ENCODE measurements around the gene CDRT4. TPM values are rescaled to one million over a fixed set of nuclear protein-coding genes. Genes with fewer than 3 reads are reported as not detected.

CDRT4 gene
- total RNA-seq, 2 experiments from 2014 or later = 1.5 to 2.7 TPM

DNA sequence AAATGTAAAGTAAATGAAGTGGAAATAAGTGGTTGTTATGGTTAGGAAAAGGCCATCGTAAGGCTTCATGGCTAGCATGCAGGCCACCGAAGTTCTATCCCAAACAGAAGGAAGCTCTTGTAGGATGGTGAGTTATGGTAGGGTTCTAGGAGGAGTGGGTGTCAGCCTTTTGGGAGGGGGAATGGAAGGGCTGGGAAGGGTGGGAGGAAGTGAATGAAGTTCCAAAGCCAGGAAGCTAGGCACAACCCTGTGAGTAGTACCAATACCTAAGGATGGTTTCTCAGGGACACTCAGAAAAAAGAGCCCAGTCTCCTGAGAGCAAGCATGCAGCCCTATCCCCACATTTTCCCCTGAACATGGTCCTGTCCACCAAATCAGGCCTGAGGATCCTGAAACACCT is 36.3 kb upstream of the CDRT4 start:
- H3K4me3 Mint-ChIP-seq = no peak overlapping the region
- DNase-seq = no peak
- H3K9me3 Mint-ChIP-seq = no peaks in the 10 kb centered on the region
- H3K27me3 Mint-ChIP-seq = no peaks in the 10 kb centered on the region
- no peak overlapping the region for H3K27ac Mint-ChIP-seq
- peaks cover 5% of the 10 kb centered on the region for H3K4me1 Mint-ChIP-seq
- CTCF ChIA-PET = interaction anchor here (0.9 to 1.6 kb wide), 5 partner anchors 8 to 67 kb away, joined by 3 to 5 read pairs (median 3); no protein-coding TSS in a partner anchor
- POLR2A ChIA-PET = no interaction called here
- H3K36me3 Mint-ChIP-seq (ENCODE audit: low read depth) = peaks cover 3% of the 10 kb centered on the region

DNA sequence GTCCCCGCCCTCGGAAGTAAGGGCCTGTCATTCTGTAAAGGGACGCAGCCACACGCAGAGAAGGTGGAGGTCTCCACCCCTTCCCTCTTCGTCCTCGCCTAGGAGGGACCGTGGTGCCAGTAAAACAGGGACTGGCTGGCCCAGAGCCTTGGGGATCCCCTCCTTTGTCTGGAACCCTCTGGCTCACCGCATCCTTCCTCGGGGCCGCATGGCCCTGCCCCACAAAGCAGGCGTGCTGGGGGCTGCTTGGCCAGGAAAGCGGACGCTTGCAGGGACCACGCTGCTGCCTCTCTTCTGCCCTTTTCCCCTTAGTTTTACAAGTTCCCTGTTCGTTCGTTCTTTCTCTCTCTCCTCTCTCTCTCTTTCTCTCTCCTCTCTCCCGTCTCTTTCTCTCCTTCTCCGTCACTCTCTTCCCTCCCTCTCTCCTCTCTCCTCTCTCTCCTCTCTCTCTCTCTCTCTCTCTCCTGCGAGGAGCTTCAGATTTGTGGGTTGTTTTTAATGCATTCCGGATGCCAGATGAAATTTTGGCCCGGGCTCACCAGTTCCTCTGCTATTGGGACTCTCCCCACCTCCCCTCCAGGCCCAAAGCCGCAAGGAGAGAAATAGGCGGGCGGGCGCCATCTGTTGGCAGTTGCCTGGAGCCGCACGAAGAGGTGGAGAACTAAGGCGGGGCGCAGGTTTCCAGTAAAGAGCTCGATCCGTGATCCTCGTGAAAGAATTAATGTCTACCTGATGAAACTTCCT is 35.1 kb upstream of the CDRT4 start:
- Mint-ChIP-seq H3K4me1 (peaks cover 5% of the 10 kb centered on the region), H3K4me3 (no peak overlapping the region), H3K27ac (no peak overlapping the region), H3K9me3 (no peaks in the 10 kb centered on the region), H3K27me3 (no peaks in the 10 kb centered on the region), H3K36me3 (ENCODE audit: low read depth) (peaks cover 3% of the 10 kb centered on the region)
- POLR2A ChIA-PET = no interaction called here
- CTCF ChIA-PET = interaction anchor here (0.6 to 1.6 kb wide), 8 partner anchors 10 to 244 kb away, joined by 3 to 5 read pairs (median 3); no protein-coding TSS in a partner anchor
- peak; percentile 72 for DNase-seq

DNA sequence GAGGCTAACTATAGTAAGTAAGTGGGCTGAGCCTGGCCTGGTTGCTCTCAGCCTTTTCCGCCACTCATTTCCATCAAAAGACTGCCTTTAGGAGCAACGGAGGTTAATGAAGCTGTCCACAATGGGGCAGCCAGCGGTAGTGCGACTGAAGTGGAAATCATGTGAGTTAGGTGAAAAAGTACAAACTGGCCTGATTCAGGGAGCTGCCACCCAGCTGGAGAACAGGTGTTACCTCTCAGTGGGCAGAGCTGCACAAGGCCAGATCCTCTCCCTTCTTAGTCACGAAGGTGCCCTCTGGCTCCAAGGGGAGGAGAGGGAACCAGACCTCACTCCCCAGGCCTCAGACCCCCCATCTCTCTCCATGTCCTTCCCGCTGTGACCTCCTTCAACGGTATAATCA is 34.4 kb upstream of the CDRT4 start:
- POLR2A ChIA-PET = no interaction called here
- Mint-ChIP-seq H3K36me3 (ENCODE audit: low read depth) (peaks cover 3% of the 10 kb centered on the region), H3K4me1 (peaks cover 5% of the 10 kb centered on the region), H3K9me3 (no peaks in the 10 kb centered on the region), H3K4me3 (no peak overlapping the region), H3K27me3 (no peaks in the 10 kb centered on the region), H3K27ac (no peak overlapping the region)
- DNase-seq = no peak
- CTCF ChIA-PET = no interaction called here

DNA sequence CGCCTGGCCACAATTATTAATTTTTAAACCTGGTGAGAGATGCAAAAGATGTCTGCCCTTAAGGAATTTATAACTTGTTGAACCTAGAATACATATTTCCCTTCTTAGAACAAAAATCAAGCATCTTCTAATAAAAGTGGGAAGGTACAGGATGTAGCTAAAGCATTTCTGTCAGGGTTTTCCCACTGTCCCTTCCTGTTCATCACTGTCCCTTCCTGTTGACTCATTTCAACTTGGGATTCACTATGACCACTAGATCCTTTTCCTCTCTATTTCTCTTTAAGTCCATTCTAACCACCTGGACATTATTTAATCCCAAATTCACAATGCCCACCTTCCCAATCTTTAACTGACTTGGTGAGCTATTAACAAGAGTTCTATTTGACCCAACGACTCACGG is 33.9 kb upstream of the CDRT4 start:
- no peaks in the 10 kb centered on the region for H3K27me3 Mint-ChIP-seq
- H3K27ac Mint-ChIP-seq = no peak overlapping the region
- H3K9me3 Mint-ChIP-seq = no peaks in the 10 kb centered on the region
- H3K4me1 Mint-ChIP-seq = peaks cover 5% of the 10 kb centered on the region
- POLR2A ChIA-PET = no interaction called here
- H3K4me3 Mint-ChIP-seq = no peak overlapping the region
- no peak for DNase-seq
- CTCF ChIA-PET = no interaction called here
- peaks cover 3% of the 10 kb centered on the region for H3K36me3 Mint-ChIP-seq (ENCODE audit: low read depth)

DNA sequence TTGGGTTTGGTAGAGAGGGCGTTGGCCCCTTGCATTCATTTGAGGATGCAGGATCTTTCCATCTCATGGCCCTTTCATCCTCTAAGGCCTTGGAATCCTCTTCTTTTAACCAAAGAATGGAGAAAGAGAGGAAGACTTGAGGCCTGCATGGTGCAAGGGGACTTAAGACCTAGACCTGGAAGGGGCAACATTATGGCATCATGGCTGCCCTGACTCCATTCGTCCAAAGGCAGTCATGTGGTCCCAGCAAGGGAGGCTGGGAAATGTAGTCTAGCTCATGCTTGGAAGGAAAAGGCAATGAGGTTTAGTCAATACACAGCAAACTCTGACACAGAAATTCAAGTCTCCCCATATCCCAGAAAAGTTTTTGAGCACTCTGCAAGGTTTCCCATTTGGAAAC is 30.7 kb upstream of the CDRT4 start:
- Mint-ChIP-seq H3K27ac (no peak overlapping the region), H3K4me3 (no peak overlapping the region), H3K36me3 (ENCODE audit: low read depth) (peaks cover 3% of the 10 kb centered on the region), H3K9me3 (no peaks in the 10 kb centered on the region), H3K27me3 (no peaks in the 10 kb centered on the region), H3K4me1 (peaks cover 5% of the 10 kb centered on the region)
- POLR2A ChIA-PET = no interaction called here
- CTCF ChIA-PET = no interaction called here
- no peak for DNase-seq

DNA sequence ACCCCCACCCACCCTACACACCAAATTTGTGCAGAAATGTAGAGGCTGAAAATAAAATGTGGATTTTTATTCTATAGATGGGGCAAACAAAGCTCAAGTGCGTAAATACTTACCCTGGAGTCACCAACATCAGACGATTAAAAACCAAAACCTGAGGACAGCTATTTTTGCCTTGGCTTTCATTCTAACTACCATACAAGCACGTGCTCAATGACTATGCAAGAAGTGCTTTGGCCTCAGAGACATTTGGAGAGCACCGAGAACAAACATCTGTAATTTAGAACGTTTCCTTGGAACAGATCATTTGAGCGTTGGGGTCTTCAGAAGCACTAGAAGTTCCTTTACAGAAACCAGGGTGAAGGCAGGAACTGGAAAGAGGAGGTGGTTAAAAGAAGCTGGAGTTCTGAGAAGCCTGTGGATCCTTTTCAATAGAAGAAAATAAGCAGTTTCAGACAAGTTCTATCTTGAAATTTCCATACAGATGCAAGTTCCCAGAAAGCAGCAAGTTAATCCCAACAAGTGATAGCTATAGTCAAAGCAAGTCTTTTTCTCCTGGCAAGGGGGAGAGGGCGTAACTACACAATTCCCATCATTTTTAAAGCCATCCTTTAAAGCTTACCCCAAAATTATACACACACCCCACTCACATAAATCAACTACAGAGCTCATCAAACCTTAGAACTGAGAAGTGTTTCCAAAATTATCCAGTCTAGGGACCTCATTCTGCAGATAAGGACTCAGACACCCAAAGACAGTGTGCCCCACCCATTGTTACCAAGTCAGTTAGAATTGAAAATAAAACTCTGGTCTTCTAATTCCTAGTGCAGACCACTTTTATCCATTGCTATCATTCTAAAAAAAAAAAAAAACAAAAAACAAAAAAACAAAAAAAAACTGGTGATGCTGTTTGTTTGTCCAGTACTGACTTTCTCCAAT is 29.6 kb upstream of the CDRT4 start:
- H3K27ac Mint-ChIP-seq = no peak overlapping the region
- no peaks in the 10 kb centered on the region for H3K4me1 Mint-ChIP-seq
- peaks cover 3% of the 10 kb centered on the region for H3K36me3 Mint-ChIP-seq (ENCODE audit: low read depth)
- H3K27me3 Mint-ChIP-seq = no peaks in the 10 kb centered on the region
- no peaks in the 10 kb centered on the region for H3K9me3 Mint-ChIP-seq
- ChIA-PET POLR2A (no interaction called here), CTCF (interaction anchor here (1.2 kb wide), 1 partner anchor 12 kb away, joined by 3 read pairs; no protein-coding TSS in a partner anchor)
- DNase-seq = no peak
- no peak overlapping the region for H3K4me3 Mint-ChIP-seq

DNA sequence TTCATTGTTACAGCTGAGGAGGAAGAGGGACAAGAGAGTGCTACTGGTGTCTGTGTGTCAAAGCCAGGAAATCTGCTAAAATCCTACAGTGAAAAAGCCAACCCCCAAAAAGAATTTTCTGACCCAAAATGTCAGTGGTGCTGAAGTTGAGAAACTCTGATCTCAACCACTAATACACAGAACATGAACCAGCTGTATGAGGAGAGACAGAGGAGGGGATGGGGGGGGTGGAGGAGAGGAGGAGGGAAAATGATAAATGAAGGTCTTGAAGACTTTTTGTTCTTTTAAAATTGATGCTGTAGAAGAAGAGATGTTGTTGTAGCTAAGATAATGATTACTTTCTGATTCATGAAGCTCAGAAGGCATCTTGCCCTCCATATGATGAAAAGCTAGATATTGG is 27.4 kb upstream of the CDRT4 start:
- Mint-ChIP-seq H3K4me3 (no peak overlapping the region), H3K27ac (no peak overlapping the region), H3K36me3 (ENCODE audit: low read depth) (peaks cover 3% of the 10 kb centered on the region), H3K9me3 (no peaks in the 10 kb centered on the region), H3K4me1 (no peaks in the 10 kb centered on the region), H3K27me3 (no peaks in the 10 kb centered on the region)
- CTCF ChIA-PET = interaction anchor here (1.2 kb wide), 1 partner anchor 10 kb away, joined by 3 read pairs; no protein-coding TSS in a partner anchor
- no peak for DNase-seq
- POLR2A ChIA-PET = no interaction called here

DNA sequence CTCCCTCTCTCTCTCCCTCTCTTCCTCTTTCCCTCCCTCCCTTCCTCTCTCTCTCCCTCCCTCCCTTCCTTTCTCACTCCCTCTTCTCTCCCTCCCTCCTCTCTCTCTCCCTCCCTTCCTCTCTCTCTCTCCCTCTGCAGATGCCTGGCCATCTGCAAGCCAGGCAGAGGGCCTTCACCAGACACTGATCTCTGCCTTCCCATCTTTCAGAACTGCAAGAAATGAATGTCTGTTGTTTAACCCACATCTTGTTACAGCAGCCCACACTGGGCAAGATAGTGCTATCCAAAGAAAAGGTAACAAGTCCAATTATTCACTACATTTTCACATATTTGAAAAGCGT is 26.2 kb upstream of the CDRT4 start:
- Mint-ChIP-seq H3K27me3 (no peaks in the 10 kb centered on the region), H3K9me3 (no peaks in the 10 kb centered on the region), H3K4me1 (no peaks in the 10 kb centered on the region), H3K36me3 (ENCODE audit: low read depth) (no peaks in the 10 kb centered on the region), H3K4me3 (no peak overlapping the region), H3K27ac (no peak overlapping the region)
- CTCF ChIA-PET = no interaction called here
- no peak for DNase-seq
- POLR2A ChIA-PET = no interaction called here

DNA sequence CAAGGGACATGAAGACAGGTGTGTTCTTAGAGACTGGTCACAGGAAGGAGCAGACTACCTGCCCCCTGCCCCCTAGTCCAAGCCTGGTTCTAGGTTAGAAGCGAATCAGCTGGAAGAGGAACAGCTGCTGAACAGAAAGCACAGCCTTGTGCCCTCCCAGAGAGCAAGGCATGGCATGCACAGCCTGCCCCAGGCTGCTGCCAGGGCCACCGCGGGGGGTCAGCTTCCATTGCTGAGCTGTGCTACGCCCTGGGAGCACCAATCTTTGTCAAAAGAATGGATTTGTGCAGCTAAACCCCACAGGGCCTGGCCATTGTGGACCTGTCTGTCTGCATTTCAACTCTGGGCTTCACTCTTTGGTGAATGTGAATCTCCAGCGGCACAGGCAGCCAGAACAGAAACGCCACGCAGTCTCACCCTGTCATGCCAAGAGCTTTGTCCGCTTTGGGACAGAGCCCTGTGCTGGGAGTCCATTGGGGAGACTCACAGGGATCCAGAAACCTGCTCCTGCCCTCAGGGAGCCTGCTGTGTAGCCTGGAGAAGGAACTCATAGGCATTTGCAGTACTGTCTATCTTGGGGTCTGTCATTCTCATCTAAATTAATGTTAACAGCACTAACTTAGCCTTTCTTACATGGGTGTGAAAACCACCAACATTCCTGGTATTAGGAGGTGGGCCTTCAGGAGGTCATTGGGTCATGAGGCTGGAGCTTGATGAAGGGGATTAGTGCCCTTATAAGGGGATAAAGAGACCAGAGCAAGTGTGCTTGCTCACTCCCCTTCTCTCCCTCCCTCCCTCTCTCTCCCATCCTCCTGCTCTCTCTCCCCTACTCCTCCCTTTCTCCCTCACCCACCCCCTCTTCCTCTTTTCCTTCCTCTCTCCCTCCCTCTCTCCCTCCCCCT is 25.6 kb upstream of the CDRT4 start:
- ChIA-PET CTCF (interaction anchor here (1.0 kb wide), 1 partner anchor 10 kb away, joined by 3 read pairs; no protein-coding TSS in a partner anchor), POLR2A (no interaction called here)
- Mint-ChIP-seq H3K4me3 (no peak overlapping the region), H3K27me3 (no peaks in the 10 kb centered on the region), H3K9me3 (no peaks in the 10 kb centered on the region), H3K27ac (no peak overlapping the region), H3K36me3 (ENCODE audit: low read depth) (no peaks in the 10 kb centered on the region), H3K4me1 (no peaks in the 10 kb centered on the region)
- no peak for DNase-seq

DNA sequence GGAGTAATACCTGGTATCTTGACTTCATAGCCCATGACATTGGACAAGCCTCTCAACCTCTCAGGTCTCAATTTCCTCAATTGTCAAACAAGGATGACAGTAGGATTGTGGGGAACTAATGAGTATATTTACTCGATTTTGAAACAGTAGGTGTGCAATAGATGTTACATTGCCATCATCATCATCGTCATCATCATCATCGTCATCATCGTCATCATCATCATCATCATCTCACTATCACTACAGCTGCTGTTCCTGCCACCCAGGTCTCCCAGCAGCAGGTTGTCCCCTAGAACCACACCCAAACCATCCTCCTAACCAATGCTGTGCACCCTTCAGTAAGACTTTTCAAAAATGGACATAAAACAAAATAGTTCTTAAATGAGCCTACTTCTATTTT is 24.8 kb upstream of the CDRT4 start:
- CTCF ChIA-PET = interaction anchor here (1.0 kb wide), 1 partner anchor 11 kb away, joined by 3 read pairs; no protein-coding TSS in a partner anchor
- no peaks in the 10 kb centered on the region for H3K27me3 Mint-ChIP-seq
- no peak for DNase-seq
- no peaks in the 10 kb centered on the region for H3K9me3 Mint-ChIP-seq
- POLR2A ChIA-PET = no interaction called here
- H3K4me3 Mint-ChIP-seq = no peak overlapping the region
- no peaks in the 10 kb centered on the region for H3K36me3 Mint-ChIP-seq (ENCODE audit: low read depth)
- H3K4me1 Mint-ChIP-seq = no peaks in the 10 kb centered on the region
- no peak overlapping the region for H3K27ac Mint-ChIP-seq

DNA sequence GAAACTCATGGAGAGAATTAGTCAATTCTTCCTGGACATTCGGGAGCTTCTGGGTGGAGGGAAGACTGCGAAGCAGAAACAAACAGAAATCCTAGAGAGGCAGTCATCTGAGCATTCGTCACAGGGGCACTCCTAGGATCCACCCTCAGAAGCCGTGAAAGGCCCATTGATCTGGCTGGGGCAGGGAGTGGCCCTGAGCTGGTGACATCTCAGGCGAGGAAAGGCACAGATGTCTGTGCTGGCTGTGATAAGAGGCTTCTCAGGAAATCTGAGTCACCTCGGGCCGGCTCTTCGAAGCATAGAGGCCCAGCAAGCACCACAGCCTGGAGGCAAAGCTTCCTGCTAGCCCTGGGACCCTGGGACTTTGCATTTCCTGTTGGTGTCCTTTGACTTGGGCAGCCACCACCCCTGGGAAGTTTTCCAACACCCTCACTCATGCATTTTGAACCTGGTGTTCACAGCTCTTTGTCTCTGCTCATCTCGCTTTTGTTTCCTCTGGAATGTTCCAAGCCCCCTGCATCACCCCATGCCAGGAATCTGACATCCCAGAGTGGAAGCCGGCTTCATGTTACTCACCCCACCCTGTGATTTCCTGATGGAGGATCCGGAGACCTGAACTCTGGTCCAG is 23.3 kb upstream of the CDRT4 start:
- Mint-ChIP-seq H3K4me3 (no peak overlapping the region), H3K9me3 (no peaks in the 10 kb centered on the region), H3K27me3 (no peaks in the 10 kb centered on the region), H3K4me1 (no peaks in the 10 kb centered on the region), H3K27ac (no peak overlapping the region), H3K36me3 (ENCODE audit: low read depth) (no peaks in the 10 kb centered on the region)
- ChIA-PET POLR2A (no interaction called here), CTCF (no interaction called here)
- no peak for DNase-seq

DNA sequence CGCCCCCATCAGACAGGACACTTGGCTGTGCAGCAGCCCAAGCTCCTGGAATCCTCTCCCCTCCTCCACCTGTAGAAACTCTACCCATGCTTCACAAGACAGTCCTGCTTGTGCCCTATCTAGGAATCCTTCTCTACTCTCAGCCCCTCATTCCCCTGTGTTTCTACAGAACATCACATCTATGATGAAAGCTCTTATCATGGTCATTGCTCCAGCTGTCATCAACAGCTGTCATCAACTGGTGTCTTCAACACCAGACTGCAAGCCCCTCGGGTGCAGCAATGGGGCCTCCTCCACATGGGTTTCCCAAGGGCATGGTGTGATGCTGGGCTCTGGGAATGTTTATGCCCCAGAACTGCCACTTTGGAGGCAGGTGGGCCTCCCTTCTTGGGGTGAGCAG is 21.1 kb upstream of the CDRT4 start:
- Mint-ChIP-seq H3K36me3 (ENCODE audit: low read depth) (no peaks in the 10 kb centered on the region), H3K27ac (no peak overlapping the region), H3K9me3 (no peaks in the 10 kb centered on the region), H3K4me3 (no peak overlapping the region), H3K27me3 (no peaks in the 10 kb centered on the region), H3K4me1 (no peaks in the 10 kb centered on the region)
- DNase-seq = no peak
- ChIA-PET CTCF (interaction anchor here (1.2 to 1.8 kb wide), 2 partner anchors 8 to 15 kb away, joined by 3 read pairs; no protein-coding TSS in a partner anchor), POLR2A (no interaction called here)

All from activated CD4-positive, alpha-beta T cell treated with anti-CD3 and anti-CD28 coated beads, Interleukin-2, amount 10 ng/mL, durations not matched to agents 7 days and 5 days (primary cell).